ENCODE measurements around the gene CDH2.

CDH2 gene

GRCh38 chr18:28041366-28041765 lies 135.6 kb downstream of the CDH2 start:
- Mint-ChIP-seq H3K27me3 (ENCODE audit: low read depth) (no peaks in the 10 kb centered on the region), H3K36me3 (ENCODE audit: low read depth) (no peaks in the 10 kb centered on the region), H3K4me3 (no peak overlapping the region), H3K4me1 (ENCODE audit: low read depth) (no peaks in the 10 kb centered on the region), H3K27ac (no peak overlapping the region), H3K9me3 (peaks cover under 1% of the 10 kb centered on the region)

- no peaks in the 10 kb centered on the region for H3K4me1 Mint-ChIP-seq (ENCODE audit: low read depth)
- H3K27ac Mint-ChIP-seq, result no peak overlapping the region
- no peak overlapping the region for H3K4me3 Mint-ChIP-seq
- no peaks in the 10 kb centered on the region for H3K27me3 Mint-ChIP-seq (ENCODE audit: low read depth)
- peaks cover 4% of the 10 kb centered on the region for H3K9me3 Mint-ChIP-seq
- no peaks in the 10 kb centered on the region for H3K36me3 Mint-ChIP-seq (ENCODE audit: low read depth)
Observed at GRCh38 chr18:28040716-28041115, 136.2 kb downstream of the CDH2 start.

DNA sequence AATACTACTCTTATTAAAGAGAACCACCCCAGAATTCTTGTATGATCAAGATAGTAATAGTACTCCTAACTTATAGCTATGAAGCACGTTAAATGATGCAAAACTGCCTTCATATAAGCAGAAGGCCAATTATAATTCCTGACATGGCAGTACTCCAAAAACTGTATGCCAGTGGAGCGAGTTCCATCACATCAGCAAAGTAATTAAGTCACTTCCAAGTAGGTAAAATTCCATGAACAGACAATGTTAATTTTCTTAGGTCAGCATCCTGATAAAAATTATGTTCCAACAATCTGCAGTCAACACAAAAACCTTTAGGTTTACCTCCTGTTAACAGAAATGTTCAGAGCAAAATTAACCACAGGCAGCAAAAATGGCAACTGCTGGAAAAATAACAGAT lies 136.7 kb downstream of the CDH2 start:
- H3K27me3 Mint-ChIP-seq (ENCODE audit: low read depth), result no peaks in the 10 kb centered on the region
- H3K27ac Mint-ChIP-seq, result no peak overlapping the region
- no peaks in the 10 kb centered on the region for H3K4me1 Mint-ChIP-seq (ENCODE audit: low read depth)
- H3K36me3 Mint-ChIP-seq (ENCODE audit: low read depth), result no peaks in the 10 kb centered on the region
- H3K9me3 Mint-ChIP-seq, result peaks cover 4% of the 10 kb centered on the region
- no peak overlapping the region for H3K4me3 Mint-ChIP-seq

- no peaks in the 10 kb centered on the region for H3K36me3 Mint-ChIP-seq (ENCODE audit: low read depth)
- no peaks in the 10 kb centered on the region for H3K27me3 Mint-ChIP-seq (ENCODE audit: low read depth)
- peaks cover 4% of the 10 kb centered on the region for H3K9me3 Mint-ChIP-seq
- no peak overlapping the region for H3K27ac Mint-ChIP-seq
- H3K4me3 Mint-ChIP-seq, result no peak overlapping the region
- H3K4me1 Mint-ChIP-seq (ENCODE audit: low read depth), result no peaks in the 10 kb centered on the region
Observed at GRCh38 chr18:28039691-28040090, 137.2 kb downstream of the CDH2 start.

DNA sequence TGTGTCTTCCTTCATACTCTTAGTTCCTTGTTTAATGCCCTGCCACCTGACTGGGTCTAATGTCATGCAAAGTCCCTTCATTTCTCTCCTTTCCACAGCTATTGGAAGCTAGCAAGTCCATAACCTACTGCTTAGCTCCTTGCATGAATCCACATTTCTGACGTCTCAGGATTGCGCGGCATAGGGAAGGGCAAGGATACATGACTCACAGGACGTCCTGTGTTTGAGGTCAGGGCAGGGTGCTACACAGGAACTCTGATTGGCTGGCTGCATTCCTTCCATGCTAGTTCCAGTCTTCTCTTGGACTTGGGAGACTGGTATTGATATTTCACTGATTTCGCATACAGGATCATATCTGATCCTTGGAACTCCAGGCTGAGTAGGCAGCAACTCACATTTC lies 137.9 kb downstream of the CDH2 start:
- Mint-ChIP-seq H3K4me1 (ENCODE audit: low read depth) (no peaks in the 10 kb centered on the region), H3K9me3 (peaks cover 4% of the 10 kb centered on the region), H3K27me3 (ENCODE audit: low read depth) (no peaks in the 10 kb centered on the region), H3K4me3 (no peak overlapping the region), H3K36me3 (ENCODE audit: low read depth) (no peaks in the 10 kb centered on the region), H3K27ac (no peak overlapping the region)

GRCh38 chr18:28036488-28036887 lies 140.4 kb downstream of the CDH2 start:
- H3K9me3 Mint-ChIP-seq, result peaks cover 4% of the 10 kb centered on the region
- no peaks in the 10 kb centered on the region for H3K27me3 Mint-ChIP-seq (ENCODE audit: low read depth)
- no peaks in the 10 kb centered on the region for H3K4me1 Mint-ChIP-seq (ENCODE audit: low read depth)
- no peak overlapping the region for H3K4me3 Mint-ChIP-seq
- no peak overlapping the region for H3K27ac Mint-ChIP-seq
- no peaks in the 10 kb centered on the region for H3K36me3 Mint-ChIP-seq (ENCODE audit: low read depth)

DNA sequence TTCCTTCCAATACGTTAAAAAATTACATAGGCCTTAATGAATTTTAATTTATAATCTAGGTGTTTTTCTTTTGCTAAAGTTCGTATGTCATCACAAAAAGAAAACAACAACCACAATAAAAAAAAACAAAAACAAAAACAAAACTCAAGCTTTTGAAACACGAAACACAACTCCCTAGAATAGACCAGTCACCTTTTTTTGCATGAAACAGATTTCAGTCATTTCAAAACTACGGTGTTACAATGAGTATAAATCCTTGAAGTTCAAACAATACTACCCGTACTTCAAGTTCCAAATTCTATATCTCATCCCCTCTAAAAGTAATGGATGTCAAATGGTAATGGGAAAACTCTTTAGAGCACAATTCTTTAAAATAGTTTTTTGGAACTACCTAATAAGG lies 142.4 kb downstream of the CDH2 start:
- H3K27ac Mint-ChIP-seq, result no peak overlapping the region
- no peaks in the 10 kb centered on the region for H3K36me3 Mint-ChIP-seq (ENCODE audit: low read depth)
- peaks cover 4% of the 10 kb centered on the region for H3K9me3 Mint-ChIP-seq
- no peak overlapping the region for H3K4me3 Mint-ChIP-seq
- H3K4me1 Mint-ChIP-seq (ENCODE audit: low read depth), result no peaks in the 10 kb centered on the region
- H3K27me3 Mint-ChIP-seq (ENCODE audit: low read depth), result no peaks in the 10 kb centered on the region

GRCh38 chr18:28032177-28032576 lies 144.8 kb downstream of the CDH2 start:
- no peak overlapping the region for H3K4me3 Mint-ChIP-seq
- H3K4me1 Mint-ChIP-seq (ENCODE audit: low read depth), result no peaks in the 10 kb centered on the region
- H3K27ac Mint-ChIP-seq, result no peak overlapping the region
- H3K9me3 Mint-ChIP-seq, result peaks cover 4% of the 10 kb centered on the region
- no peaks in the 10 kb centered on the region for H3K36me3 Mint-ChIP-seq (ENCODE audit: low read depth)
- H3K27me3 Mint-ChIP-seq (ENCODE audit: low read depth), result no peaks in the 10 kb centered on the region

DNA sequence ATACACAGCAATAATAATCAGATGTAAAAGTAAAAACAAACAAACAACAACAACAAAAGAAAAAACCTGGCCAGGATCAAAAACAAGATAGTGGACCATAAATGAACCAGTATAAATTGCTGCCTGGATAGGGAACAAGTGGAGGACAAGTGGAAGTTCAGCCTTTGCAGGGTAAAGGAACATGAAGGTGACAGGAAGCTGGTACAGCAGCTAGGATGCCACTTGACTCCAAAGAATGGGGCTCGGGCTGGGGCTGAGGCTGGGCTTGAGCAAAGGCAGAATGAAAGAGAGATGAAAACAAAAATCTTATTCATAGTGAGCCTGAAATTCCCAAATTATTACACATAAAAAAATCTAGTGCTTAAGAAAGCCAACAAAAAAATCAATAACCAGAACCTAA lies 146.5 kb downstream of the CDH2 start:
- no peaks in the 10 kb centered on the region for H3K4me1 Mint-ChIP-seq (ENCODE audit: low read depth)
- H3K27me3 Mint-ChIP-seq (ENCODE audit: low read depth), result no peaks in the 10 kb centered on the region
- no peak overlapping the region for H3K4me3 Mint-ChIP-seq
- no peaks in the 10 kb centered on the region for H3K36me3 Mint-ChIP-seq (ENCODE audit: low read depth)
- H3K9me3 Mint-ChIP-seq, result peaks cover 3% of the 10 kb centered on the region
- H3K27ac Mint-ChIP-seq, result no peak overlapping the region

GRCh38 chr18:28027755-28028154 lies 149.2 kb downstream of the CDH2 start:
- peaks cover 3% of the 10 kb centered on the region for H3K9me3 Mint-ChIP-seq
- H3K36me3 Mint-ChIP-seq (ENCODE audit: low read depth), result no peaks in the 10 kb centered on the region
- H3K4me3 Mint-ChIP-seq, result no peak overlapping the region
- H3K4me1 Mint-ChIP-seq (ENCODE audit: low read depth), result no peaks in the 10 kb centered on the region
- no peak overlapping the region for H3K27ac Mint-ChIP-seq
- no peaks in the 10 kb centered on the region for H3K27me3 Mint-ChIP-seq (ENCODE audit: low read depth)

DNA sequence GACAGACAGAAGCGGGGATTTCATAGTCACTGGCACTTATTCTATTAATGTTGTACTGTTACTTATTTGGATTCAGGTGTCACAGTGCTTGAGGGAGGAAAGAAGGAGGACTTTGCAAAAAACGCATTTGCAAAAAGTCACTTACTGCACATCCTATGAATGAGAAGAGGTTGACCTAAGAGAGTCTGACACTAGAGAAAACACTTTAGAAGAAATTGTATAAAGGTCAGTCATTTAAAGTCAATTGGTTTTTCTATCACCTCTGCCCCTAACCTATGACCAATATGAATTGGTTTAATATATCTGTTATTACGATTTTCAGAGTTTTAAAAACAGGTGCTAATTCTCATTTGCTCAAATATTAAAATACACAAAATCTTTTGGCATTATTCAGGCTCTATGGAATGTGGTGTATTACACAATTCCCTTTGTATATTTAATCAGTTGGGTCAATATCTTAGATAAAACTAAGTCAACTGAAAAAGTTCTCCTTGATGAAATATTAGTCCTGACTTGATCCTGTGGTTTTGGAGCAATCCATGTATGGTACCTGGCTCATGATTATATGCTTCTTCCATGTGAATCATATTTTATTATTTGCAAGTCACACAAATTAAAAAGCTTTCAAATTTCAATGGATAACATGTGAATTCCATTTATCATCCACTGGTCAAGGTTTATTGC lies 157.4 kb downstream of the CDH2 start:
- H3K27me3 Mint-ChIP-seq (ENCODE audit: low read depth), result no peaks in the 10 kb centered on the region
- H3K4me1 Mint-ChIP-seq (ENCODE audit: low read depth), result no peaks in the 10 kb centered on the region
- no peaks in the 10 kb centered on the region for H3K36me3 Mint-ChIP-seq (ENCODE audit: low read depth)
- H3K4me3 Mint-ChIP-seq, result no peak overlapping the region
- no peaks in the 10 kb centered on the region for H3K9me3 Mint-ChIP-seq
- no peak overlapping the region for H3K27ac Mint-ChIP-seq

GRCh38 chr18:28018351-28018750 lies 158.6 kb downstream of the CDH2 start:
- no peak overlapping the region for H3K27ac Mint-ChIP-seq
- H3K9me3 Mint-ChIP-seq, result no peaks in the 10 kb centered on the region
- H3K36me3 Mint-ChIP-seq (ENCODE audit: low read depth), result no peaks in the 10 kb centered on the region
- H3K27me3 Mint-ChIP-seq (ENCODE audit: low read depth), result no peaks in the 10 kb centered on the region
- no peaks in the 10 kb centered on the region for H3K4me1 Mint-ChIP-seq (ENCODE audit: low read depth)
- no peak overlapping the region for H3K4me3 Mint-ChIP-seq

DNA sequence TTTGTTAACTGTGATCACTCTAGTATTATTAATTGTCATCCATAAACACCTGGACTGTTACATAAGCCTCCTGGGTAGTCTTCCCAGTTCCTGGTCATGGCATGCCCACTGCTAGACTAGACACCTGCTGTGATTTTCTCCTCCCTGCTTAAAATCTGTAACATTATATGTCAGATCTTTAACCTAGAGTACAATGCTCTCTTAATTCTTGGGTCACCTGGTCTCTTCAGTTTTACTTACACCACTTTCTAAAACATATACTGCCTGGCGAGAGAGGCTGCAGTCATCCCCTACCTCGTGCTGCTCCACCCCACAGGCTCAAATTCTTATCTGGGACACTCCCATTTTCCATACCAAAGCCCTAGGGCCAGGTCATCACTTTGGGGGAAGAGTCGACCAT lies 161.3 kb downstream of the CDH2 start:
- H3K9me3 Mint-ChIP-seq, result no peaks in the 10 kb centered on the region
- H3K4me1 Mint-ChIP-seq (ENCODE audit: low read depth), result no peaks in the 10 kb centered on the region
- no peak overlapping the region for H3K4me3 Mint-ChIP-seq
- no peaks in the 10 kb centered on the region for H3K27me3 Mint-ChIP-seq (ENCODE audit: low read depth)
- no peaks in the 10 kb centered on the region for H3K36me3 Mint-ChIP-seq (ENCODE audit: low read depth)
- no peak overlapping the region for H3K27ac Mint-ChIP-seq

DNA sequence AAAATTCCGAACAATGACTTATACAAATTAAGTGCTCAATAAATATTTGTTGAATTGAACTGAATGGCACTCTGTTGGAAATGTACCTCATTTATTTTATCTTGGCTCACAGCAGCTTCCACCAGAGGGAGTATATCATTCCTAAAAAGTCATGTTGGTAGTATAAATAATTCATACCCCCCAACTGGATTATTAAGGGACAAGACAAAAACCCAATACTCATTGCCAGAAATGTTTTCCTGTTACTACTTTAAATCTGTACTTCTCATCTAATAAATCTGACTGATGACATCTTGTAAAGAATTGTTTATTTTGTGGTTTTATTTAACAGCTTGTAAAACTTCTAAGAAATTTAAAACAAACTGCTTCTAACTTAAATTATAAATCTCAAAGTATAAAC lies 163.9 kb downstream of the CDH2 start:
- no peak overlapping the region for H3K4me3 Mint-ChIP-seq
- no peaks in the 10 kb centered on the region for H3K27me3 Mint-ChIP-seq (ENCODE audit: low read depth)
- no peaks in the 10 kb centered on the region for H3K9me3 Mint-ChIP-seq
- no peaks in the 10 kb centered on the region for H3K36me3 Mint-ChIP-seq (ENCODE audit: low read depth)
- no peak overlapping the region for H3K27ac Mint-ChIP-seq
- no peaks in the 10 kb centered on the region for H3K4me1 Mint-ChIP-seq (ENCODE audit: low read depth)

DNA sequence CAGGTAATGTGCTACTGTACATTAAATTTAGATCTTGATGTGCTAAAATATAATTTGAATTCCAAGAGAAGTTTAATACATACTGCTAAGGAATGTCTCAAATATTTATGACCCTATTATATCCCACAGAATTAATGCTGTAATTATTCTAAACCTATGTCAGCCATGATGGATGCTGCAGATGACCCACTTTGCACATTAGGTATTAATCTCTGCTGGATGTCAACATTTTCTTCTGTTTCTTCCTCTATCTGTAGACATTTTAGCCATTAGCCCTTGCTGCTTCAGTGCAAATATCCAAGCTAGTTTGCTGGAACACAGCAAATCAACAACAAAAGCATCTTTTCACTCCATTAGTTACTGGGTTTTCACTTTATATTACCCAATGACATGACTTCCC lies 164.6 kb downstream of the CDH2 start:
- H3K4me1 Mint-ChIP-seq (ENCODE audit: low read depth), result no peaks in the 10 kb centered on the region
- H3K27ac Mint-ChIP-seq, result no peak overlapping the region

GRCh38 chr18:28009589-28009988 lies 167.3 kb downstream of the CDH2 start:
- H3K27ac Mint-ChIP-seq, result no peak overlapping the region
- H3K36me3 Mint-ChIP-seq (ENCODE audit: low read depth), result no peaks in the 10 kb centered on the region
- H3K4me3 Mint-ChIP-seq, result no peak overlapping the region
- H3K4me1 Mint-ChIP-seq (ENCODE audit: low read depth), result no peaks in the 10 kb centered on the region
- no peaks in the 10 kb centered on the region for H3K27me3 Mint-ChIP-seq (ENCODE audit: low read depth)
- no peaks in the 10 kb centered on the region for H3K9me3 Mint-ChIP-seq

More for the DNA sequence above, 164.6 kb downstream of the CDH2 start:
- Mint-ChIP-seq H3K4me3 (no peak overlapping the region), H3K9me3 (no peaks in the 10 kb centered on the region), H3K36me3 (ENCODE audit: low read depth) (no peaks in the 10 kb centered on the region), H3K27me3 (ENCODE audit: low read depth) (no peaks in the 10 kb centered on the region)
